ENCODE results near the gene CTAG1B.
"Not testable (repeated sequence)": the region's sequence is repeated elsewhere in the genome, so short reads cannot be mapped to it uniquely, and the experiment has no call there.

The CTAG1B gene

DNA sequence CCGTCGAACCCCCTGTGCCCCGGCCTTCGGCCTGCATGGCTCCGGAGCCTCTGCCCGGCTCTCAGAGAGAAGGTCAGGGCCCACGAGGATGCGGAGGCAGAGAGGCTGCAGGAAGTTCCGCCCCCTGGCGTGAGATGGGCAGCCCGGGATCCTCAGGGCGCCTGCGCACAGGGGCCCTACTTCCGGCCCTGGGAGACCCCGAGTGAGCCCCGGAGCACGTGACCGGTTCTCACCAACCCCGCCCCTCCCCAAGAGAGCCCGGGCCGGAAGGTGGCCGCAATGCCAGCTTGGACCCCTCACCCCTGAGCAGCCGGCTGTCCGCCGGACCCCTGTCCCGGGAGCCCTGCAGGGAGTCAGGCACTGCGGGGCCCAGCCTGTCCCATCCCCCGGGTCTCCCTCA is at the start of gene CTAG1B:
Gene CTAG1B, minus strand, starts transcription at position 101 of the 400 bp plus-strand sequence. Its CDS starts 64 bp downstream, at position 37.
- not testable (repeated sequence) for DNase-seq (ENCODE audit: low spot score)

DNA sequence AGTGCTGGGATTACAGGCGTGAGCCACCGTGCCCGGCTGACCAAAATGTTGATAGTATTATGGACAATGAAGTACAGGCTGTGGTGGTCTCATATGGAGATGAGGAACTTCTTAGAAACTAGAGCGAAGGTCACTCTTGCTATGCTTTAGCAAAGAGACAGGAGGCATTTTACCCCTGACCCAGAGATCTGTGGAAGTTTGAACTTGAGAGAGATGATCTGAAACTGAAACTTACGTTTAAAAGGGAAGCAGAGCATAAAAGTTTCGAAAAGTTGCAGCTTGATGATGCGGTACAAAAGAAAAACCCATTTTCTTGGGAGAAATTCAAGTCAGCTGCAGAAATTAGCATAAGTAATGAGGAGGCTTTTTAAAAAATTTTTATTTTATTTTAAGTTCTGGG is 42.8 kb upstream of the CTAG1B start:
- no peak for DNase-seq (ENCODE audit: low spot score)

DNA sequence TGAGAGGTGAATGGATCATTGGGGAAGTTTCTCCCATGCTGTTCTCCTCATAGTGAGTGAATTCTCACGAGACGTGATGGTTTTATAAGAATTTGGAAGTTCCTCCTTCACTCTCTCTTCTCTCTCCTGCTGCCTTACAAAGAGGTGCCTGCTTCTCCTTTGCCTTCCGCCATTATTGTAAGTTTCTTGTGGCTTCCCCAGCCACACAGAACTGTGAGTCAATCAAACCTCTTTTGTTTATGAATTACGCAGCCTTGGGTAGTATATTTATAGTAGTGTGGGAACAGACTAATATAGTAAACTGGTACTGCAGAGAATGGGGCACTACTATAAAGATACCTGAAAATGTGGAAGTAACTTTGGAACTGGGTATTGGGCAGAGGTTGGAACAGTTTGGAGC is 42.1 kb upstream of the CTAG1B start:
- DNase-seq (ENCODE audit: low spot score), result no peak

DNA sequence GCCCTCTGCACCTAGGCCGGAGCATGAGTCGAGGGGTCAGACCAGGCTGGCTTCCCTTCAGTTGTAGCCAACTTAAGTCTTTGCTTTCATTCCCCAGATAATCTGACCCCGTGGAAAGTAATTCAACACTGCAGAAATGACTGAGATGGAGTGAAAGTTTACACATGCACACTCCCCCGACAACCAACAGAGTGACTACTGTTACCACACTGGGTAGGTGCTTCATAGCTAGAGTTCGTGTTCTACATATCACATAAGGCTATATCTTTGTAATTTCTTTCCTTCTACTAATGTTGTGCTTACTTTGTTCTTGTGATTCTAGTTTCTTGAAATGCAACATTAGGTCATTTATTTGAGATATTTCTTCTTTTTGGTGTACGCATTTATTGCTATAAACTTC is 41.5 kb upstream of the CTAG1B start:
- DNase-seq (ENCODE audit: low spot score), result no peak

DNA sequence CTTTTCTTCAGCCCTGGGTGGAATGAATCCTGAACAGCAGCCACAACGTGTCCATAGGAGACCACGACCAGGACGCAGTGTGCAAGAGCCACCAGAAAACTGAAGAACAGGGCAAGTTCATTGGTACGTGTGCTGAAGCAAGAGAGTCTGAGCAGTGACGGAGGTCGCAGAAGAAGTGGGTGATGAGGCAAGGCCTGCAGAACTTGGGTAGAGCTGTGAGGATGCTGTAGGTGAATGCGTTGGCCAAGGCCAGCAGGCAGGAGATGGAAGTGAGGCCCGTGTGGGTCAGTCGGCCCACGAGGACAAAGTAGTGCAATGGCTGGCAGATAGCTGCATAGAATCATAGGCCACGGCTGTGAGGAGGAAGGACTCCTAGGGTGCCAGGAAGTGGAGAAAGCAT is 39.9 kb upstream of the CTAG1B start:
- DNase-seq (ENCODE audit: low spot score), result no peak

DNA sequence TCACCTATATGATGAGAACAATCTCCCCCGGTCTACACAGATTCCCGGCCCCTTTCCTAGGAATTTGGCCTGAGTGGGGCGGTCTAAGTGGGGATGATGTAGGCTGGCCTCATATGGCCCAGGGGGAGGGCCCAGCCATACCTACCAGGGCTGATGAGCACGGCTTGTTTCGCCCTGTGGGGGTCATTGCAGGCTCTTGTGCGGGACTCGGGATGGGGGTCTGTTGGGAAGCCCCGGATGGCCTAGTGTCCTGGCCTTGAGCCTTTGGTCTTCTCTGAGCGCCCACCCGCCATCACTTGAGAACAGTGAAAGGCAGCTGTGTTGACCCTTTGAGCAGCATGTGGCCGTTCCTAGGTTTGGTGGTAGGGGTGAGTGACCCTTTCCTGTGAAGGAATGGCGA is 39.1 kb upstream of the CTAG1B start:
- no peak for DNase-seq (ENCODE audit: low spot score)

DNA sequence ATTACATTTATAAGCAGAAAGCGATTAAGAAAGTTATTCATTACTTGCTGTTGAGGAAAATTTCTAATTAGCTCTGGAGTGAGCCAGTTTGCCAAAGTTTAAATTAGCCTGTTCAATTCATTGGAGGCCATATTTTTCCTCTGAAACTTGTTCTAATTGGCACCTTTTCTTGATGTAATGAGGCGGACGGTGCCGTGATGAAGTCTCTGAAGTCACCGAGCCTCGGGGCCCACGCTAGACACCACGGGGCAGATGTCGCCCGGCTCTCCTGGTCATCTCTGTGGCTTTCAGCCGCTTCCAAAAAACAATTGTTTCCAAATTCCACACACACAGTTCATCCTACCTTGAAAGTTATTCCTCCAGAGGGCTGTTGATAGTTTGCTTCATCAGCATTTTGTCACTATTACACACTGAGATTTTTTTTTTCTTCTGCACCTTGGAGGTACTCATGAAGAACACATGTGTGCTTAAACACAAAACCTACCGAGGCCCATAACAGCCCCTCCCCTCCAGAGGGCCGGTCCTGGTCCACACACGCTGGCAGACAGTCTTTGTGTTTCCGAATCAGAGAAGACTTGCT is 38.2 kb upstream of the CTAG1B start:
- DNase-seq (ENCODE audit: low spot score), result no peak

DNA sequence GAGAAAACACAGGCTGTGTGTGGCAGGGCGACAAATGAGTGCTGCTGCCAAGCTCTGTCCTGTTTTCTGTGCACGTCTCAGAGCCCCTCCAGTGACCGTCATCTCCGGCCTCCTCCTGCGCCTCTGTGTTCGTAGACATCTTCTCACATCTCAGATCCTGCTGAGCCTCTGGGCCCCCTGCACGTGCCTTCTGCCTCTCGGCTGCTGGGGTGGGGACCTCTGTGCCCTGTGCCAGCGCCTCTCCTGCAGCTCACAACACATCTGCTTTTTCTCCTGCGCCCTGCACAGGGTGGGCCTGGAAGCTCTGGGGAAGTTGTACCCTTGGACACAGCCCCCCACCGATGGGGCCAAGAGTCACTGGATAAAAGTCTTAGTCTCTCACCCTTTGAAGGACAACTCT is 36.7 kb upstream of the CTAG1B start:
- no peak for DNase-seq (ENCODE audit: low spot score)

DNA sequence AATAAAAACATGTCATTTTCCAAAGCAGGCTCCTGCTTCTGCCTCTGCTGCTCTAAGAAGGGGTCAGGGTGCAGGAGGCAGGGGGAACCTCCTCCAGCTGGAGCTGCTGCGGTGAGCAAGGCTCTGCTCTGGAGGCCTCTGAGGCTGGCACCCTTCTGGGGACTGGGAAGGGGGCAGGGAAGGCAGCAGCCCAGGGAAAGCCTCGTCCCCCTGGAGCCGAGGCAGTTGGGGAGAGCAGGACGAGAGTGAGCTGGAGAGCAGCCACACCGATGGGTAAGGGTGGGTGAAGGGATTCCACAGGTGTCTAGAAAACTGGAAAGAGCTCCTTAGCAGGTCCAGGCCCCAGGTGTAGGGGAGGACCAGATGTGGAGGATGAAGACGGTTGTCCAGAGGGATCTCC is 36.3 kb upstream of the CTAG1B start:
- no peak for DNase-seq (ENCODE audit: low spot score)

DNA sequence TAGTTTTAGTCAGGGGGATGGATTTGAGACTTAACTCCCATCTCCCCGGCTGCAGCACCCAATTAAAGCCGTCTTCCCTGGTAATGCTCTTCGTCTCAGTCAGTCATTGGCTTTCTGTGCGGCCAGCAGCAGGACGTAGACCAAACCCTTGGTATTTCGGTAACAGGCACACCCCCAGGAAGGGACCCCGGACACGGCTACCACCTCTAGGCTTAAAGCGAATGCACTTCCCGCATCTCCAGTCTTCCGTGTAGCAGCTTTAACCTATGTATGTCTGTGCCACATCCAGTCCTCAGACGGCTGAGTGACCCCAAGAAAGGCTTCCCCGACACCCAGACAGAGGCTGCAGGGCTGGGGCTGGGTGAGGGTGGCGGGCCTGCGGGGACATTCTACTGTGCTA is 35.8 kb upstream of the CTAG1B start:
- DNase-seq (ENCODE audit: low spot score), result no peak

DNA sequence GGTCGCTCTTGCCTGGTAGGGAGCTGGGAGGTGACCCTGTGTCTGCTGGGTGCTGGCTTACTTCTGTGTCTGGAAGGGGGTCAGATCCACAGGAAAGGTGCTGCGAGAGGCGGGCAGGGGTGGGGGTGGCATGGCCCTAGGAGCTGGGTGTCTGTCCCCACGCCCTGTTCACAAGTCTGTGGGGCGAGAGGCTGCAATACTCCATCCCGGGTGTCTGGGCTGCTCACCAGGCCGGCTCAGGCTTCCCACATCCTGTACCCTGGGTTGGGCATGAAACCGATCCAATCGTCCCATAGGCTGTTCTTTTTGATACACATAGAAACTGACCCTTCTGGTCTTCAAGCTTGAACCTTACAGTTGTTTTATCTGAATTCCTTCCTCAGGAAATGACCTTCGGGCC is 35.3 kb upstream of the CTAG1B start:
- DNase-seq (ENCODE audit: low spot score), result no peak

DNA sequence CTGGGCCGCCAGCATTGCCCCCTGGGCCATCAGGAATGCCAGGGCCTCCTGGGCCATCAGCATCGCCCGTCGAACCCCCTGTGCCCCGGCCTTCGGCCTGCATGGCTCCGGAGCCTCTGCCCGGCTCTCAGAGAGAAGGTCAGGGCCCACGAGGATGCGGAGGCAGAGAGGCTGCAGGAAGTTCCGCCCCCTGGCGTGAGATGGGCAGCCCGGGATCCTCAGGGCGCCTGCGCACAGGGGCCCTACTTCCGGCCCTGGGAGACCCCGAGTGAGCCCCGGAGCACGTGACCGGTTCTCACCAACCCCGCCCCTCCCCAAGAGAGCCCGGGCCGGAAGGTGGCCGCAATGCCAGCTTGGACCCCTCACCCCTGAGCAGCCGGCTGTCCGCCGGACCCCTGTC is 34.3 kb upstream of the CTAG1B start, which contains the start of gene CTAG2:
Gene CTAG2, minus strand, starts transcription at position 167 of the 400 bp plus-strand sequence. Its CDS starts 64 bp downstream, at position 103.
- DNase-seq (ENCODE audit: low spot score), result not testable (repeated sequence)

DNA sequence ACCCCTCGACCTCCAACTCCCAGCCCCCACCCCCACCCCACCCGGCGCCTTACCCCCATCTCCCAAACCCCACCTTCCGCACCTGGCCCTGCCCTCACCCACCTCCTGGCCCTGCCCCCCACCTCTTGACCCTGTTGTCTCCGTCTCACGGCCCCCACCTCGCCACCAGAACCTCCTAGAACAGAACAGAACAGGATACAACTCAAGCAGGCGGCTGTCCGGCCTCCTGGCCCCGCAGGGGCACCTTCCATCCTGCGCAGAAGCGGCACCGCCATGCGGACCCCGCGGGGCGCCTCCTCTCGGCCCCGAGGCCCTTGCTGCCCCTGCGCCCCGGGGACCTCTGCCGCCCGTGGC is 33.9 kb upstream of the CTAG1B start:
- DNase-seq (ENCODE audit: low spot score), result no peak

DNA sequence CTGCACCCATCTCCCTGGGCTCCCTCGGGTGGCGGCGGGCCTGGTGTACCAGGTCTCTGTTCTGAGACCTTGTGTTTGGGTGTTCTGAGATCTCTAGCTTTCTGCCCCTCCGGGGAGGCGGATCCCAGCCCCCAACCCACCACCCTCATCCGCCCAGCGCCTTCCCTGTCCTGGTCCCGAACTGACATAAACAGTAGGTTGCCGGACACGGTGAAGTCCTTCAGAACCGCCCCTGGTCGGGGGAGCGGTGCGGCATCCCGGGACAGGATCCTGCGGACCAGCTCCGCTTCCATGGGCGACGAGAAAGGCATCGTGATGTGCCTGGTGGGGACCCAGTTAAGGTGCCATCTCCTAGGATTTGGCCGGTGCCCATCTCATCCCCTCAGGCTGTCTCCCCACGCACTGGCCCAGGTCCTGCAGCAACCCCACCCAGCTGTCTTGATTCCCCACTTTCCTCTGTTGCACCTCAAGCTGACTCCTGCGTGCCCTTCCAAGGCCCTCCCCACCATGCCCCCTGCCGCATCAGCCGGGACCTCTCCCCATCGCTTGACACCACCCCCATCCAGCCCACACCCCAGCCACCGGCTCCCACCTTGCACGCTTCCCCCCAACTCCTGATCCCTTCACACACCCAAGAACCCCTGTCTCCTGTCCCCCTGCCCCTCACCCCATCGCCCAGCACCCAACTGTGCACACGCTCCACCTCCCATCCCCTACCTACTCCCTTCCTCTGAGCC is 33.4 kb upstream of the CTAG1B start:
- no peak for DNase-seq (ENCODE audit: low spot score)

DNA sequence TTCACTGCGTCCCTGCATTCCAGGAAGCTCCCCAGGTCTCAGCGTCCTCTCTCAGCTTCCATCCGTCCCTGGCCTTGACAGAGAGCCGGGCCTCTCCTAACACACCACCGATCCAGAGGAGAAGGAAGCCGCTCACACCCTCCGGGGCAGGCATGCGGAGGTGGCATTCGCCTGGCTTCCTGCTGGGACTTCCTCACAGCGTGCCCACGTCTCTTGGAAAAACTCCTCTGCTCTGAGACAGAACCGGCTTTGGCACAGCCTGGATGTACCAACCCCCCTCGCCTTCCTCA is 31.1 kb upstream of the CTAG1B start:
- DNase-seq (ENCODE audit: low spot score), result no peak

DNA sequence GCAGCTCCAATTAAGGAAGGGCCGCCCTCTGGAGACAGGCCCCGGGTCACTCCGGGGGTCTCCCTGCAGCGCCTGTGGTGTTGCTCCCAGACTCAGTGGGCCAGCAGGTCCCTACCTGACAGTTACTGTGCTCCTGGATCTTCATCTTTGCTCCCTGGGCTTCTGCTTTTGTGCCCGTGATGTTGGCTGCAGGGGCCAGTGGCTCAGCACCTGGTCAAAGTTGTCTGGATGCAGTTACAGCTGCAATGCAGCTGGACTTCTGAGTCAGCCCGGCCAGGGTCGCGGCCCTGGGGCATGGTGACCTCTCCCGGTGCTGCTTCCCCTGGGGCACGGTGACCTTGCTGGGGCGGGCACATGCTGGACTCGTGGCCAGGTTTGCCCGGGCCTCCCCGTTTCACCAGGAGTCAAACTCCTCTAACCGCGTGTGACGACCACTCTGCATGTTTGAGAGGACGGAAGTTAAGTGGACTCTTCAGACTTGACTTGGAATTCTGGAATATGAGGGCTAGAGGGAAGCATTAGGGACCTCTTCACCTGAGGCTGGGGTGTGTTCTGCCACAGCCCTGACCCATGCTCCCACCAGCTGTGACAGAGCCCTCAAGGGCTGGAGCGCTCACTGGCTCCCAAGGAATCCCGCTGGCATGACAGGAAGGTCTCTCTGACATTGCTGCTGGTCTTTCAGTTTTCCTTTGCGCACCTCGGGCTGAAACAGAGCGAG is 30.6 kb upstream of the CTAG1B start:
- no peak for DNase-seq (ENCODE audit: low spot score)

DNA sequence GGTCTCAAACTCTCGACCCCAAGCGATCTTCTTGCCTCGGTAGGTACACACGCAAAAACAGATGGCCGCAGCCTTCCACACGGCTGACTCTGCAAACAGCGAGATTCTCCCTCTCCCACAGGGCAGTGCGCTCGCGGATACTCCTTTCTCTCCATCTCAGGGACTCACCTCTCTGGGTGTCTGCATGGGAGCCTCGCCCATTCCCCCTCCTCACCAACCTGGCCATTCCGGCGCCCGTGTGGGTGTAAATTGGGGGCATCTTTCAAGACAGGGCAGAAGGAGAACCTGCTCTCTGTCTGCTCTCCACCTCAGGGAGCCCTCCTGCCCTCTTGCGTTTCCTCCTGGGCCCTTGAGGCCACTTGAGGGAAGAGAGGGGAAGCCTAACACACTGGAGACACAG is 29.8 kb upstream of the CTAG1B start:
- no peak for DNase-seq (ENCODE audit: low spot score)

DNA sequence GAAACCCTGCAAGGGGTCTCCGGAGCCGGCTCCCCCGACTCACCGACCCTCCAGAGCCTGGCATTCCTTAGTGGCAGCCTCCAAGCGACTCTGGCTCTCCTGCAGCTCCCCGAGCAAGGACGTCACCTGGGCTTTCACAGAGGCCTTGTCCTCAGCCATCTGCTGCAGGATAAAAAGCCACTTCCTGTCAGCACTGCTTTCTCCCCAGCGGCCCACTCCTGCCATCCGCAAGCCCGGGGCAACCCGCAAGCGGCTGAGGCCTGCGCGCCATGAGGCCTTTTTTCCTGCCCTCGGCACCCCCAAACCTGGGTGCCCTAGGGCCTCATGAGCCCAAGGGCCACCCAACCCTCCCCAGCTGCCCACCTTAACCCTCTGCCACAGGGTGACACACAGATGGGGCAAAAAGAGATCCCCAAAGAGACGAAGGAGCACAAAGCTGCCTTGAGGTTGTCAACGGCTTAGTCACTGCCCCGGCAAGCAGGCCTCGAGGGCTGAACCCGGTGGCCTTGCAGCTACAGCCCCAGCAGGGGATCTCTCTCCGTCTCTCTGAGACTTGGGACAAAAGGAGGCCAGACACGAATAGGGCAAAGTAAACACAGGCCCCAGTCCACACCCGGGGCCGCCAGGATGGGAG is 26.8 kb upstream of the CTAG1B start:
- DNase-seq (ENCODE audit: low spot score), result not testable (repeated sequence)

DNA sequence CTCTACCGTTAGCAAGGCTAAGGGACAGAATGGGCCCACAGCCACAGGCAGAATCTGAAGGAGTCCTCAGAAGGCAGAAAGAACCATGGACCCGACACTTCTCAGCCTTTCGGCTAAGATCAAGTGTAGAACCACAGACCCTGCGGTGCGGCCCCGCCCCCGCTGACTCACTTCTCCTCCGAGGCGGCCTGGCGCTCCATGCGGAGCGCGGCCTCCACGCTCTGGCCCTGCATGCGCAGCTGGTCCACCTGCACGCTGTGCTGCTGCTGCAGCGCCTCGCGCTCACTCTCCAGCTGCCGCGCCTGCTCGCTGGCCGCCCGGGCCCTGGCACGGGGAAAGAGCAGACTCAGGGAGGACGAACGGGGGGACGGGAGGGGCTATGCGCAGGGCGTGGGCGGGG is 24.6 kb upstream of the CTAG1B start:
- DNase-seq (ENCODE audit: low spot score), result not testable (repeated sequence)

DNA sequence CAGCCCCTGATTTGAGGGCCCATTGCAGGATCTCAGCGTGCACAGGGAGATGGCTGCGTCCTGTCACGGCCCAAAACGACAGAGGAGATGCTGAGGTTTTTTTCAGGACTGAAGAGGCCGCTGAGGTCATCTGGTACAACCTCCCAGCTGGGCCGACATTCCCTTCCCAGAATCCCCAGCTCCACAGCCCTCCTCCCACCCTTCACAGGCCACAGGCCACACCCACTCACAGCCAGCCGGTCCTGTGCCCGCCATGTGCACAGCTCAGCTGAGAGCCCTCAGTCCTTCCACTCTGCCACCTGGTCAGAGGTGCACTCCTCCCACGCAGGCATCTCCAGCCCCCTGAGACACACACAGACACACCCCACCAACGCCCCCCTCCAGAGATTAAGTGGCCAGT is 22.7 kb upstream of the CTAG1B start:
- DNase-seq (ENCODE audit: low spot score), result not testable (repeated sequence)

DNA sequence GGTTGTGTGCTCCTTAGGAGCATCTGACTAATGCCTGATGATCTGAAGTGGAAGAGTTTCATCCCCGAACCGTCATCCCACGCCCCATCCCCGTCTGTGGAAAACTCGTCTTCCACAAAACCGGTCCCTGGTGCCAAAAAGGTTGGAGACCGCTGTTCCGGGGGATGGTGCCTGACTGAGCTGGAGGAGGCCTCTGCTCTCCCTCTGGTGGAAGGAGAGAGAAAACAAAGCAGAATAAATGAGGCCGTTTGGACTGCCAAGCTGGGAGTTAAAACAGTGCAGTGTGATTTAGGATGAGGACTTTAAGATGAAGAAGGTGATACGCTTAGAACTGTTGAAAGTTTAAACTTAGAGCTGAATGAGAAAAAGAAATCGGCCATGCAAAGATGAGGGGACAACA is 14.6 kb upstream of the CTAG1B start:
- not testable (repeated sequence) for DNase-seq (ENCODE audit: low spot score)

DNA sequence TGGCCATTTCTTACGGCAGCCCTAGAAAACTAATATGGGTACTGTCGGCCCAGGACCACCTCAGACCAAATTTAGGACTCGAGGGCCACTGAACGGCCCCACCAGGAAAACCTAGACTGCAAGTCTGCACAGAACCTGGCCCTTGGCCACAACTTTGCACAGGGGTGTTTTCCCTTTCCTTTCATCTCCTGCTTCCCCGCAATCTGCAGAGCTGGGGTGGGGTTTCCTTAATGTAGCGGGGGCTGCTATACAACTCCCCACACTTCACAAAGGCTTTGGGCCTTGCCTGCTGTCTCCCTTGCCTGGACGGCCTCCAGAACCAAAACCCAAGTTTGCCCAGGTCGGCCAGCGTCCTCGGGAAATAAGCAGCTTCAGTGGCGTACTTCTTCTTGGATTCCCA is 11.9 kb upstream of the CTAG1B start:
- DNase-seq (ENCODE audit: low spot score), result not testable (repeated sequence)

DNA sequence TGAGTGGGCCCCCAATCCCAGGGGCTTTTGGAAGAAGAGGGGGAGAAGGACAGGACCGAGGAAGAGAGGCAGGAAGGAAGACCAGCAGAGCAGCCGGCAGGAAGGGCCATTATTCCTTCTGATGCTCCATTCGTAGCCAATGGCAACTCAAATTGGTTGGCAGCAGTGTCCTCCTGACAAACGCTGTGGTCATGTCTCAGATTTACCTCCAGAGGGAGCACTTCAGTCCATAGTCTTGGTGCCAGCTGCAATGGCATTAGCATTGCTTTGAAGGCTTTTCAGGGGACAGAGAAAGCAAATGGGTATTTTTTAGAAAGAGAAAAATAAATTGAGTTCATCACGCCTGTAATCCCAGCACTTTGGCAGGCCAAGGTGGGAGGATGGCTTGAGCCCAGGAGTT is 9.9 kb upstream of the CTAG1B start:
- not testable (repeated sequence) for DNase-seq (ENCODE audit: low spot score)
